GM21390 (cell line): ENCODE results near the gene NPM3.

Source experiments
- ATAC-seq: cut with Tn5 transposase; IDR thresholded peaks from one replicate; pipeline ENCODE4 v1.9.1; 2021; ENCODE audit not compliant: unreplicated experiment

The NPM3 gene

DNA sequence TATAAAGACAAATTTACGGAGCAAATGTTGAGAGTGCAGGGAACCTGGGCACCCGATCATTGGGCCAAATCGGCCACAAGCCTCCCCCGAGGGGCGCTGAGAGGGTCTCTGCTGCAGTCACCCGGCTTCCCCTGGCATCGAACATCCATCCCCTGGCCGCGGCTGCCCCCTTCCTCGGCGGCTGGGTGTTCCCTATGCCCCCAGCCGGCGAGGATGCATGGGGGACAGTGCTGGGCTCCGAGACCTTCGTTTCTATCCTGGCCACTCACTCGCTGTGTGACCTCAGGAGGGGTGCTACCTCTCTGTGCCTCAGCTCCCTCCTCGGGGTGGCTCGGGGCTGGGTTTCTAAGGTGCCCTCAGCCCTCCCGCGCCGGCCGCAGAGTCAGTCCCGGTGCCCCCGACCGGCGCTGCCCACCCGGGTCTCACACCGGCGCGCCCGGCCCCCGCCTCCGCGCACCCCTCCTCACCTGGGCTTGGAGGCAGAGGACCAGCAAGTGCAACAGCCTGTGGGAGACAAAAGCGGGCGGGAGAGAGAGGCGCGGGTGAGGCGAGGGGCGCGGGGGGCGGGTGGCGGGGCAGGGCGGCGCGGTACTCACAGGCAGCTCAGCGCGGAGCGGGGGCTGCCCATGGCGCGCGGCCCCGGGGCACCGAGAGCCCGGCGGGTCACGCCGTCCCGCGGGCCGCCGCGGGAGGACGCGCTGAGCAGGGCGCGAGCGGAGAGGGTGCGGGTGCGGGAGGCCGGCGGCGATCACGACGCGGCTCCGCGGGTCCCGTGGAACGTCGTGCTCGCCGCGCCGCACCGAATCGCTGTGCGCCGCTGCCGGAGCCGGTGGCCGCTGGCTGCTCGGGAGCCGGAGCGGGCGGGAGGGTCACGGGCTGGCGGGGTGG lies 7.7 kb downstream of the NPM3 start, which contains the start of gene FGF8:
FGF8 (minus strand) TSS at position 842 of the 888 bp plus-strand sequence; CDS start at position 628, 214 bp downstream.
- ATAC-seq: no peak

DNA sequence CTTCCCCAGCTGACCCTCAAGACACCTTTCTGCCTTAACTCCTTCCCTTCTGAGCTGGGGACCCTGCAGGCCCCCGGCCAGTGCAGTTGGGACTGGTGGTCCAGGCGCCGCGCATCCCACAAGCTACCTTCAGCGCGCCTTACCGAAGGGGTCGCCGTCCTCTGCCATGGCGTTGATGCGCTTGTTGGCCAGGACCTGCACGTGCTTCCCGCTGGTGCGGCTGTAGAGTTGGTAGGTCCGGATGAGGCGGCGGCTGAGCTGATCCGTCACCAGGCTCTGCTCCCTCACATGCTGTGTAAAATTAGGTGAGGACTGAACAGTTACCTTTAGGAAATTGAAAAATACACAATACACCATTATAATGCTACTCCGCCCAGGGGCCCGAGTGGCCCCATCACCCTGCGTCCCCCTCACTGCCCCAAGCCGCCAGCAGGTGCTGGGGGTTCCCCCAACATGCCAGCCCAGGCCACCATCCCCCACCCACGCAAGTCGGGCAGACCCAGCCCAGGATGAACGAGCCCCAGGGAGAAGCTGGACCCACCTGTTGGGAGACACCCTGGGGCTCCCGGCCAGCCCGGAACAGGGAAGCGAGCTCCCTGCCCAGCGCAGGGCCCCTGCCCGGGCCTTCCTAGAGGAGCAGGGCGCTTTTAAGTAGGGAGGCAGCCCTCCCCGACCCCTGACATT lies 8.5 kb downstream of the NPM3 start:
- no peak for ATAC-seq

DNA sequence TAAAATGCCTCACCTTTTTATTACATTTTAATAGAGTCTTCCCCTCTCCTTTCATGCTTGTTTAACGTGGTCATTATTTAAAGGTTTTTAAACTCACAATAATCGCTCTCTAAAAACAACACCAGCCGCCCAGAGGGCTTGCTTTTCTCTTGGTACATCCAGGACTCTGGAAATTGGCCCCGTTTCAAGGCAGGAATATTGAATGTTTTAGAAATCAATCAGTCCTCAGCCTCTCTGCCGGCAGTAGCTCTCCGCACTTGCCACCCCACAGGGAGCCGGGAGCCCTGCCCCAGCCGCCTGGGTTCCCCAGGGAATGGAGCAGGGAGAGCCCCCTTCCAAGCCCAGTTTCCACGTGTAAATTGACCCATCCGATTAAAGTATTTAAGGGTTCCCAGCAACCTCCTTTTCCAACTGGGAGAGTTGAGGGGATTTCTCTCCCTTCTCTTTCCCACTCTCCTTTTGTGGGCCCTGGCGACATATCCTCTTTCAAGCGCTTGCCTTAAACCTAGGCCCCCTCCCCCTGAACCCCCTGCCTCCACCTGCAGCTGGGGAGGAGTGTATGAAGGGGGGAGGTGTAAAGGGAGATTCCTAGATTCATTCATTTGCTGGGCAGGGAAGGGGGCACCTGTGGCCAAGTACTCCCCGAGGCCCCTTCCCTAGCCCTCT lies 9.2 kb downstream of the NPM3 start:
- ATAC-seq: no peak

DNA sequence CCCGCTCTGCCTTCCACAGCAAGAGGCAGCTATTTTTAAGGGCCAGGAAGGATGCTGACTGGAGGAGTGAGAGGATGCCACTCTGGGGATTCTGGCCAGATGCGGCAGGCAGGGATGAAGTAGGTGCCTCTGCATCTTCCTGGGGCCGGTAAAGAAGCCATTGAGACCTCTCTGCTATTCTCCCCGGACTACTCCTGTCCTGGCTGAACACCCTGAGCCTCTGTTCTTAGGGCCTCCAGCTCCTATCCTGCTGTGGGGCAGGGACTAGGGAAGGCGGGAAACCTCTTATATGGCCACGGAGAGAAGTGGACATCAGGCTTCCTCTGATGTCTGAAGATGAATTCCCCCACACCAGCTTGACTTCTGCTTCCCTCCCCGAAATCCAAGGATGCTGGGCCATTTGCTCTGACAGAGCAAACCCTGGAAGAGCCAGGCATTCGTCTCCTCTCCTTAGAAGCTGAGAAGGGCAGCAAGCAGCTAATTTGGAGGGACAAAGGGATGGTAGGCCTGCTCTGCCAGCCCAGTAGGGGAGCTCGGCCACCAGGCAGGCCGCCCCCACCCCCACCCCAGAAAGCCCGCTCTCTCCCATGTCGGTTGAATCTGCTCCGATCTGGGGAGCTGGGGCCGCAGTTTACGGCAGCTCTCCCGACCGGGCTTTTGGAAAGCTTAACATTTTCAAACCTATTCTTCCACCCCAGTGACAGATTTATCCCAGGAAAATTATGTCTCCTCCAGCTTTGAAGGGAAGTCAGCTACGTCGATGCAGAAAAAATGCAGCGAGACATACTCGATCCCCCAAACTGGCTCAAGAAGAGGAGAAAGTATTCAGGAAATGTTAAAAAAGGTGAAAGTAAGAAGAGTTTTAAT lies 10.1 kb downstream of the NPM3 start:
- no peak for ATAC-seq

DNA sequence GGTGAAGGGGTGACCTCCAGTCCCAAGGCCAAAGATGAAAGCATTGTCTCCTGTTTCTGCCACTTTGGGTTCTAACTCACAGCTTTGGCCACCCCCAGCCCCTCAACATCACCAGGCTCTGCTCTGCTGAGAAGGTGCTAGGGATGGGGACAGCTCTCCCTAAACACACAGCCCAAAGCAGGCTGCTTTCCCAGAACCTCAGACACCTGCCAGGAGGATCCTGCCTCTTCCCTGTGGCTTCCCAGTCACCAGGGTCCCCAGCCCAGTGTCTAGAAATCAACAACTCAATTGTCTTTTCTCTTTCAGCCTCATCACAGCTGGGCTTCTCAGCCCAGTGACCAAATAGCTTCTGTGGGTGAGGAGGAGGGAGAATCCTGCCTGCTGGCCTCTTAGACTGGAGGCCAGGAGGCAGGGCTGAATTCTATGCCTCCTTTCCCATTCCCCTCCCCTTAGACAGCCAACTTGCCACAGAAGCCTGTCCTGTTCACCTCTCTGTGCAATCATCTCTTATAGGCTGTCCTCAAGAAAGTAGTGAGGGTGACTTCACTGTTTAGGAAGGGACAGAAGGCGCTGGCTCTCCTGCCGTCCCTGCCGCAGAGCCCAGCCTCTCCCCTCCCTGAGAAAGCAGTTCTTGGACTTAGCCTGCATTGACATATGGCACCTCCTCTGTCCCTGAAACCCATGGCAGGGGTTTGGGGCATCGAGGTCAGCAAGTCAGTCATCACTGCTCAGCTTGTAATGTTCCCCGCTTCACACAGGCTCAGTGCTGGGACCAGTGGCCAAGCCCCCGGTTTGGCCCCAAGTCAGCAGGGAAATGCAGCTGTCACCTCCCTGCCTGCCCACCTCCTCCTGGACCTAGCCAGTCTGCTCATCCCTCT lies 11.0 kb downstream of the NPM3 start:
- no peak for ATAC-seq

DNA sequence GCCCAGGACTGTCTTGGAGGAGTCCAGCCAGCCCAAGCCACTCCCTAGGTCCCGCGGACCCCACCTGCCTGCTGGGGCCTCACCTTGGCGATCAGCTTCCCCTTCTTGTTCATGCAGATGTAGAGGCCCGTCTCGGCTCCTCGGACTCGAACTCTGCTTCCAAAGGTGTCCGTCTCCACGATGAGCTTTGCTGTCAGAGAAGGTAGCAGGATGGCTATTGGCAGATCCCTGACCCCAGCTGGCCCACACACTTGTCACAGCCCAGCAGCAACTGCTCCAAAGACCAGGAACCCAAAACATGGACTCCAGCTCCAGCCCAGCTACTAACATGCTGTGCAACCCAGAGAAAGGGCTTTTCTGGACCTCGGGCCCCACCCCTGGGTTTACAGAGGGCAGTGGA lies 11.9 kb downstream of the NPM3 start:
- no peak for ATAC-seq

DNA sequence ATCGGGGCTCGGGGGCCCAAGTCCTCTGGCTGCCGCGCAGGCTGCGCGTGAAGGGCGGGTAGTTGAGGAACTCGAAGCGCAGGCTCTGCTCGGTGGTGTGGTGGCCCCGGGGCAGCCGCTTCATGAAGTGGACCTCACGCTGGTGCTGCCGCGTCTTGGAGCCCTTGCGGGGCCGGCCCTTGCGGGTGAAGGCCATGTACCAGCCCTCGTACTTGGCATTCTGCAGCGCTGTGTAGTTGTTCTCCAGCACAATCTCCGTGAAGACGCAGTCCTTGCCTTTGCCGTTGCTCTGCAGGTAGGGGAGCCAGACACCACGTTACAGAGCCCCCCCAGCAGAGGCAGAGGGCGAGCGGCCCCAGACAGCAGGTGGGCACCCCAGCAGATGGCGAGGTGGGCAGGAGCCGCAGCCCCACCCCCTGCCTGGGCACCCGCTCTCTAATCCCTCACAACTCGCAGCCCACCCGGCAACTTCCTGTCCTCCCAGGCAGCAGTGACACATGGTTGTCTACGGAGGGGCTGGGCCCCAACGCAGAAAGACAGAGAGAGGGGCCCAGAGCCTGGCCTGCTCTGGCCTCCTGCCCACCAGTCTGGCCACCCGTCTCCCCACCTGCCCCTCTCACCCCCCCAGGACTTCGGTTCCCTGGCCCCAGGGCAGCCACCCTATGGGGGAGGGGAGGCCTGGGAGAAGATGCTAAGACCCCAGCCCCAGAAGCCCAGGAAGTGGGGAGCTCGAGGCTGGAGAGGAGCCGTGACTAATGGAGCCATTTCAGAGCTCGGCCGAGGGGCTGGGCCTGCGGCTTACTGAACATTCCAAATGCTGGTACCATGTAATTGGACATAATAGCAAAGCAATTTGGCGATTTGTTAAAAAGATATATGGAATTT lies 12.7 kb downstream of the NPM3 start:
- ATAC-seq: no peak

DNA sequence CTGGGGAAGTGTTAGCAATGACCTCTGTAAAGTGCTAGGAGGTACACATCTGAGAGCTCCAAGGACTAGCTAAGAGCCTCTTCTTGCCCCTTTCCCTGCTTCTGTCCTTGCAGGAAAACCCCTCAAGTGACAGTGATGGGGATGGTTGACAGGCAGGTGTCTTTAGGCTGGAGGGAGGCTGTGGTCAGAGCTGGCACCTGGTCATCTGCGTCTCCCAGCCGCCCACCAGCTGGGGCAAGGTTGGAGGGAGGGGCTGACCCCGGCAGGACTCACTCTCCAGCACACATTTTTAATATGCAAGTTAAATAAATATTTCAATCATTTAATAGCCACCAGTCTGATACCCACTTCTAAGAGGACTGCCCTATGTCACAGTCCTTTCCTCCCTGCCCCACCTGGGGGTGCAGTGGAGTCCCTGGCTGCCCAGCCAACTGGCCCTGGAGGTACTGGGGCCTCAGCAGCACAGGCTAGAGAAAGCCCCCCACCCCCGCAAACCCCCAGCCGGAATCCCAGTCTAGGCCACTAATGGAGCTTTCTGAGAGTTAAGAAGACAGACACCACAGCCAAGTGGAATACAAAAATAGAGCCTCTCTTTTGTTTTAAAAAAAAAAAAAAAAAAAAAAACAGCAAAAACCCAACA lies 13.6 kb downstream of the NPM3 start:
- ATAC-seq: no peak

DNA sequence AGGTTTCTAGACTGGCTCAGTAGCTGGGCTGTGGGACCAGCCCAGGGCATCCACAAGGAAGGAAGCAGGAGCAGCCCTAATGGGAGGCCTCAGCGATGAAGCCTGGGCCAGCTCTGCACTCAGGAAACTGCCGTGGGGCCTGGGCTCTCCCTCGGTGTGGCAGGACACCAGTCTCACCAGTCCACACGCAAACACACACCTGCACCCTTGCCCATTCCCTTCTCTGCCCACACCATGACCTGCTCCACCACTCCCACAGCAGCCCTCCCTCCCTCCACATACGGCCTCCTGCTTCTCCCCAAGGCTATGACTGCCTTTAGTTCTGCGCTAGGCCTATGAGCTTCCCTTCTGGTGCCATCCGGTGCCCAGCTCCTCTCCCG lies 14.5 kb downstream of the NPM3 start:
- no peak for ATAC-seq

DNA sequence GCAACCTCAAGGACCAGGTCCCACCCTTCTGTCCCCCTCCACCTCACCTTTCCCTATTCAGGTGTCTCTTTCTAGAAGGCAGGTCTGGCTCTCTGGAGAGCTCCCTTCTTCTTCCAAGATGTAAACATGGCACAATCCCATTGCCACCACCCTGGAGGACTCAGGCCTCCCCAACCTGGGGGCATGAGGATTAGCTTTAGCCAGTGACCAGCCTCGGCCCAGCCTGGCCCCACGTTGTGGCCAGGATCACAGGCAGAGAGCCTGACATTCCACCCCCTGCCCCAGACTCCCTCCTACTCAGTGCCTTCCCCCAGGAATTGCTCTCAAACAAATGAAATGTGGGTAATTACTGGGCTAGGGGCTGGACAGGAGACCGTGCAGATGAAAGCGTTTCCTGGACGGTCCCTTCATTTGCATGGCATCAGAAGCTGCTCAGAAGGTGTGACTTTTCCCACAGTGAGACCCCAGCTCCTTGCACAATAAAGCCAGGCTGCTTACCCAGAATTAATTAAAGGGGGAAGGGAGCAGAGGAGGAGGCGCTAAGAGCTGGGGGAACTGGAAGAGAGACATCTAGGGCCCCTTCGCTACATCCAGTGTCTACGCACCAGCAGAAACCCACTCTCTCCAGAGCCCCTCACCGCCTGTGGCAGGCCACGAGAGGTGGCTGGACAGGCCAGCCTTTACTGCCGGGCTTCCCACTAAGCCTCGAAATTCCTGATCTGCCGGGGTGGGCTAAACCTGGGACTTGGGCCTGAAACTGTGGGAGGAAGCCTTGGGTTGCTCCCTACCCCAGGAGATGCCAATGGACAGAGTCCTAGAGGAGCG lies 15.1 kb downstream of the NPM3 start:
- ATAC-seq: no peak

DNA sequence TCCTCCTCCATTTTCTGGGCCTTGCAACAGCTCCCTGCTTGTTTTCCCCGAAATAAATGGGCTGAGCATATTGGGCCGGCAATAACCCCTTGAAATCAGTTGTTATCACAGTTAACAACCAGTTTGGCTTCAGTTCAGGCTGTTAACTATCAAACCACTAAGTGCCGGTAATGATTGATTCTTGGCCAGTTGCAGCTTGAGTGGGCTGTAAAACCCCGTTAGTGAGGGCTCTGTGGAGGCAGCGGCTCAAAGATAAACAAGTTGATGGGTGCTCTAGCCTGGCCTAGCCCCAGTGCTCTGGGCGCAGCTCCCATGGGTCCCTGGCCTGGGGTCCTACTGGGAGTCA lies 15.7 kb downstream of the NPM3 start:
- ATAC-seq: no peak

DNA sequence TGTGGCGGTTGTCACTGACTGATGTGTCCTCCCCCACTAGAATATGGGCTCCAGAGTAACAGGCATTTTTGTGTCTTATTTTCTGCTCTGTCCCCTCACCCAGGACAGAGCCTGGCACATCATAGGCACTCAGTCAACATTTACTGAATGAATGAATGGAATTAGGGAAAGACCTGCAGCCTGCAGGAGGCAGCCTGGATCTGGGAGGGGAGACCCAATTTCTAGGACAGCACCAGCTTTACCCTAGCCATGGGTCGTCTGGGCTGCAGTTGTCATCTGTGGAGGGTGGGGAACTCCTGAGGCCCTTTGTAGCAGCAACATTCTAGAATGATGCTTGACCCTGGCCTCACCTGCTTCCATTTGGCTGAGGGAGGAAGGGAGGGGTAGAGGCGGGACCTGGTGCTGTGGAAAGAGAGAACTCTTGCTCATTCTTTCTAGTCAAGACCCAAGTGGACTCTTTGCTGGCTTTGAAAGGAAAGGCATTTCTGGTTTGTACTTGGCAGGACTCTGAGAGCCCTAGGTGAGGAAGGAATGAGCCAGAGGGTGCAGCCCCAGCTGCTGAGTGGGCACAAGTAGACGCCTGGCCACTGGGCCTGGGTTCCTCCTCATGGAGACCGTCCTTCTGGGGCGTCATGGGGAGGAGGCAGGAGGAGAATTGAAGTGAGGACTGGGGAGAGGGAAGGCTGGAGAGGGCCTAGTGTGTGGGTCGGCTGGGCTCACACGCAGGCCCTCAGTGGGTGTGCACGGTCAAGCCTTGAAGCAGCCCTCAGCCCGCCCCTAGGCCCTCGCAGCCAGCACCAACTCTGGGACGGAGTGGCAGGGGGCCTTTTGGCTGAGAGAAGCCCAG lies 16.3 kb downstream of the NPM3 start:
- ATAC-seq: no peak

DNA sequence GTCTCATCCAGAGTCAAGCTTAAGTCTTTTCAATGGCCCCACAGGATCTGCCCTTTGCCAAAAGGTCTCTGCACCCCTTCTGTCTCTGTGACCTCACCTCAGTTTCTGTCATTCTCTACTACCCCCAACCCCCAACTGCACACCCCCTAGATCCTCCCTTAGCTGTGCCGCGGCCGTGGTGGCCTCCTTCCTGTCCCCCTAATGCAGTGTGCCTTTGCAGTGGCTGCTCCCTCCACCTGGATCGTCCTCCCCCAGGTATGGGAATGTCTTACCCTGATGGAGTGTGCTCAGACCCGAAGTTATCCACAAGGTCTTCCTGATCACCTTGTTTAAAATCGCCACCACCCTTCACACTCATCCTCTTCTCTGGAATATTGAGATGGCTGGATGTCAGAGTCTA lies 16.9 kb downstream of the NPM3 start:
- ATAC-seq: no peak

DNA sequence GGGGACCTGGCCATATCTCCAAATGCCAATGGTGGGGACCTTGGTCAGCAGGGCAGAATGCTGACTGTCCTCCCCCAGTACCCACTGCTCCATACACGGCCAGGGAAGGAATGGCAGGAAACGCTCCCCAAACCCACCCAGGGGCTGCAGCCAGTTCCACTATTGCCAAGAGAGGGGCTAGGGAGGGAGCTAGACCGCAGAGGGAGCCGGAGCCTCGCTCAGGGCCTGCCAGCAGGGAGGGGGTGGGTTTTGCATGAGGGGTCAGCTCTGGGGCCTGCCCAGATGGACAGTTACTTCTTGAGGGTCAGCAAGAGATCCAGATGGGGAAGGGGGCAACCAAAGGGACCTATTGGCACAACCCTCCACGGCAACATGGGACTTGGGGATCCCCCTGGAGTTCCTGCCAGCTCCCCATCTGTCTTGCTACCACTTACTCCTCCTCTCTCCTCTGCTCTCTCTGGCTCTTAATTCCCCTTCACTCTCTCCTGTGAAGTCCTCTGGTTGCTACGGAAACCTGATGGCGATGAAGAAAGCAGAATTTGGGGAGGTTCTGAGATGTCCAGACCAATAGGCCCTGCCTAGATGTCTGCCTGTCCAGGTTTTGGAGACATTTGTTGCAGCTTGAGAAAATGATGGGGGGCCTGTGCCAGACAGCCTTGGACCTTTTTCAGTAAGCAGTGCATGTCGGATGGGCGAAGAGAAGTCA lies 20.0 kb downstream of the NPM3 start:
- no peak for ATAC-seq

DNA sequence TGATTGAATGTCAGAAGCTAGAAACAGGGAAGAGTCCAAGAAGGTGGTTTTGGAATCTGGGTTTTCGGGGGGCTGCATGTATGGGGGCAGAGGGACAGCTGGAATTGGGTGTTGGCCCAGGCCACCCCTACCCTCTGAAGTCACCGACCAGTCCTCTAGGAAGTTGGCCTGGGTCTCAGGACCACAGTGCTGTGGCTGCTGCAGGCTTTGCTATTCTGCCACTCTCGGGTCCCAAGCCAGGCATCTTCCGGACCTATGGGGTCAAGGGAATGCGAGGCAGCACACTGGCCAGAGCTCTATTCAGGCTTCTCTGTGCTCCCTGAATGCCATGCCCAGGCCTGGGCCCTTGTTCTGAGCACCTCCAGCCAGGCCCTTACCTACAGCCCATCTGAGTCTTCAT lies 20.5 kb downstream of the NPM3 start:
- ATAC-seq: no peak

DNA sequence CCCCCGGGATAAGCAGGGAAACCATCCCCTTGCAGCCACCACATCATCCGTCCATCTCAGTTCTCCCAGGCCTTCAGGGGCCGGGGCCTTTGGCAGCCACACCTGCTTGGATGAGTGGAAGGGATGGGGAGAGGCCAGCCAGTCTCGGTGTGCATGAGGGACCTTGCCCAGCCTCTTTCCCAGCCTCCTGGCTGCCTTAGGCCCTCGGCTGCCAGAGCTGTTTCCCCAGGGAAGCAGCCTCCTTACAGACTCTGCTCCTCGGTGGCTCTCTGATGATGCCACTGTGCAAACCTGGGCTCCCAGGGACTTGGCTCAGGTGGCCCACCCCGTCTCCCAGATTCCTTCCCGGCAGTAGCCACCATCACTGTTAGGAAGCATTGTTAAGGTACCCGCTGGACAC lies 22.0 kb downstream of the NPM3 start:
- ATAC-seq: no peak
